H9 (cell line): ENCODE measurements around the gene NAMPT. TPM values are rescaled to one million over a fixed set of nuclear protein-coding genes. Genes with fewer than 3 reads are reported as not detected.

Experiments used
- DNase-seq: peaks from one replicate; pipeline ENCODE4 v3.0.0-alpha.2; 2017
- H2AFZ ChIP-seq: one replicate; pipeline ENCODE4 v1.6.1; 2013; ENCODE audit warnings: mild to moderate bottlenecking, low read length, control low read depth, moderate library complexity
- H2AK5ac ChIP-seq: 2 replicates; pipeline ENCODE4 v1.6.1; 2013; ENCODE audit warnings: low read length, control low read depth, mixed read lengths; ENCODE audit not compliant: insufficient read length
- H2BK120ac ChIP-seq: one replicate; pipeline ENCODE4 v1.6.1; 2013; ENCODE audit warnings: low read depth, mild to moderate bottlenecking, low read length, control low read depth, inconsistent platforms; ENCODE audit not compliant: poor library complexity, severe bottlenecking
- H2BK12ac ChIP-seq: 2 replicates; pipeline ENCODE4 v1.6.1; 2013; ENCODE audit warnings: low read length, control low read depth, mixed read lengths, low read depth; ENCODE audit not compliant: insufficient read length
- H2BK15ac ChIP-seq: 2 replicates; pipeline ENCODE4 v1.6.1; 2013; ENCODE audit warnings: low read depth, low read length, control low read depth
- H2BK20ac ChIP-seq: one replicate; pipeline ENCODE4 v1.6.1; 2013; ENCODE audit warnings: low read depth, mild to moderate bottlenecking, low read length, control low read depth, inconsistent platforms; ENCODE audit not compliant: poor library complexity, severe bottlenecking
- H2BK5ac ChIP-seq: 2 replicates; pipeline ENCODE4 v1.6.1; 2013; ENCODE audit warnings: low read length, control low read depth, mixed read lengths; ENCODE audit not compliant: insufficient read length
- H3K14ac ChIP-seq: 2 replicates; pipeline ENCODE4 v1.6.1; 2013; ENCODE audit warnings: low read length, control low read depth; ENCODE audit not compliant: insufficient read depth
- H3K18ac ChIP-seq: 2 replicates; pipeline ENCODE4 v1.6.1; 2013; ENCODE audit warnings: low read depth, mild to moderate bottlenecking, mixed read lengths, low read length, control low read depth; ENCODE audit not compliant: insufficient read length
- H3K23ac ChIP-seq: 2 replicates; pipeline ENCODE4 v1.6.1; 2013; ENCODE audit warnings: low read length, control low read depth, mixed read lengths, low read depth; ENCODE audit not compliant: insufficient read length
- H3K23me2 ChIP-seq: 2 replicates; pipeline ENCODE4 v1.6.1; 2013; ENCODE audit warnings: low read depth, mild to moderate bottlenecking, mixed read lengths, low read length, control low read depth; ENCODE audit not compliant: insufficient read length, poor library complexity, severe bottlenecking
- H3K27ac ChIP-seq: 2 replicates; pipeline ENCODE4 v1.5.1; 2013; ENCODE audit warnings: low read length, control low read depth, mixed read lengths, low read depth; ENCODE audit not compliant: insufficient read length
- H3K27me3 ChIP-seq: 2 replicates; pipeline ENCODE4 v1.6.1; 2013; ENCODE audit warnings: low read length, control low read depth, inconsistent platforms; ENCODE audit not compliant: insufficient read depth
- H3K4ac ChIP-seq: 2 replicates; pipeline ENCODE4 v1.6.1; 2013; ENCODE audit warnings: low read depth, mild to moderate bottlenecking, control low read depth, inconsistent platforms, low read length, moderate library complexity
- H3K4me1 ChIP-seq: 2 replicates; pipeline ENCODE4 v1.6.1; 2013; ENCODE audit warnings: low read length, control low read depth, inconsistent platforms; ENCODE audit not compliant: insufficient read depth
- H3K4me2 ChIP-seq: 2 replicates; pipeline ENCODE4 v1.6.1; 2013; ENCODE audit warnings: low read length, control low read depth, mixed read lengths; ENCODE audit not compliant: insufficient read length, insufficient read depth
- H3K56ac ChIP-seq: 2 replicates; pipeline ENCODE4 v1.6.1; 2013; ENCODE audit warnings: low read depth, mild to moderate bottlenecking, mixed read lengths, low read length, control low read depth; ENCODE audit not compliant: insufficient read length
- H3K79me1 ChIP-seq: 2 replicates; pipeline ENCODE4 v1.6.1; 2013; ENCODE audit warnings: low read depth, mild to moderate bottlenecking, moderate library complexity, low read length, control low read depth, inconsistent platforms; ENCODE audit not compliant: insufficient read depth, poor library complexity, severe bottlenecking
- H3K79me2 ChIP-seq: 2 replicates; pipeline ENCODE4 v1.6.1; 2013; ENCODE audit warnings: low read length, control low read depth, inconsistent platforms; ENCODE audit not compliant: insufficient read depth
- H3K9ac ChIP-seq: 2 replicates; pipeline ENCODE4 v1.6.1; 2013; ENCODE audit warnings: low read length, control low read depth, mixed read lengths; ENCODE audit not compliant: insufficient read length; ENCODE audit errors: extremely low read depth
- H3K9me3 ChIP-seq: one replicate; pipeline ENCODE4 v1.6.1; 2013; ENCODE audit warnings: low read depth, low read length, inconsistent platforms; ENCODE audit not compliant: control insufficient read depth
- H3T11ph ChIP-seq: one replicate; pipeline ENCODE4 v1.6.1; 2013; ENCODE audit warnings: mild to moderate bottlenecking, low read length, control low read depth, inconsistent platforms
- H4K20me1 ChIP-seq: one replicate; pipeline ENCODE4 v1.6.1; 2013; ENCODE audit not compliant: control insufficient read depth, insufficient read length, insufficient read depth
- H4K5ac ChIP-seq: 2 replicates; pipeline ENCODE4 v1.6.1; 2013; ENCODE audit warnings: low read depth, mild to moderate bottlenecking, mixed read lengths, low read length, control low read depth; ENCODE audit not compliant: insufficient read length
- H4K8ac ChIP-seq: replicated peaks from 2 replicates; pipeline ENCODE4 v1.6.1; 2013; ENCODE audit warnings: low read length, control low read depth, mixed read lengths, low read depth; ENCODE audit not compliant: insufficient read length
- H4K91ac ChIP-seq: 2 replicates; pipeline ENCODE4 v1.6.1; 2013; ENCODE audit warnings: low read depth, mild to moderate bottlenecking, moderate library complexity, mixed read lengths, low read length, control low read depth; ENCODE audit not compliant: insufficient read length
- H3K27ac Mint-ChIP-seq, 3 experiments: 2 replicates in 2 of 3; 3 replicates in 1 of 3; pipeline ENCODE4 v1.8.0; 2020 to 2021; ENCODE audit warnings: mixed read lengths in 3 of 3, mild to moderate bottlenecking in 1 of 3, moderate library complexity in 1 of 3
- H3K27me3 Mint-ChIP-seq: 2 replicates; pipeline ENCODE4 v1.8.0; 2021; ENCODE audit warnings: low read depth, mild to moderate bottlenecking, moderate library complexity, mixed read lengths
- H3K36me3 Mint-ChIP-seq, 3 experiments: 2 replicates in 2 of 3; 3 replicates in 1 of 3; pipeline ENCODE4 v1.8.0; 2020 to 2021; ENCODE audit warnings: low read depth in 3 of 3, mixed read lengths in 3 of 3; ENCODE audit not compliant: insufficient read depth in 1 of 3
- H3K4me1 Mint-ChIP-seq, 2 experiments: 2 replicates each; pipeline ENCODE4 v1.8.0; 2020; ENCODE audit warnings: mixed read lengths in 2 of 2
- H3K4me3 Mint-ChIP-seq, 2 experiments: 2 replicates in 1 of 2; 3 replicates in 1 of 2; pipeline ENCODE4 v1.8.0; 2020 to 2021; ENCODE audit warnings: mild to moderate bottlenecking in 2 of 2, mixed read lengths in 2 of 2, moderate library complexity in 1 of 2
- H3K9me3 Mint-ChIP-seq, 2 experiments: 2 replicates in 1 of 2; 3 replicates in 1 of 2; pipeline ENCODE4 v1.8.0; 2020; ENCODE audit warnings: mild to moderate bottlenecking in 2 of 2, mixed read lengths in 2 of 2, moderate library complexity in 1 of 2
- WGBS: extraction: QIAGEN DNeasy Blood & Tissue Kit; methylation state at CpG from one replicate; pipeline ENCODE4 v1.1.7; 2013; ENCODE audit warnings: missing lambda C conversion rate, low lambda C conversion rate, mixed read lengths; ENCODE audit not compliant: insufficient read length; ENCODE audit errors: extremely low coverage; 5-methylcytosine and 5-hydroxymethylcytosine counted together
- total RNA-seq: library from RNA; stranded (reverse); gene quantifications from 2 replicates; pipeline ENCODE4 v1.2.1, GENCODE V29; 2021
- TF ChIP-seq, protein P1 (sequence below): fragments of 200-600 bp; sonication (generic); conservative IDR thresholded peaks from 3 replicates; pipeline ENCODE4 v1.8.0; 2021; ENCODE audit warnings: antibody characterized with exemption, mild to moderate bottlenecking

NAMPT gene
- total RNA-seq, 1 experiment from 2014 or later, result 83.5 TPM

DNA sequence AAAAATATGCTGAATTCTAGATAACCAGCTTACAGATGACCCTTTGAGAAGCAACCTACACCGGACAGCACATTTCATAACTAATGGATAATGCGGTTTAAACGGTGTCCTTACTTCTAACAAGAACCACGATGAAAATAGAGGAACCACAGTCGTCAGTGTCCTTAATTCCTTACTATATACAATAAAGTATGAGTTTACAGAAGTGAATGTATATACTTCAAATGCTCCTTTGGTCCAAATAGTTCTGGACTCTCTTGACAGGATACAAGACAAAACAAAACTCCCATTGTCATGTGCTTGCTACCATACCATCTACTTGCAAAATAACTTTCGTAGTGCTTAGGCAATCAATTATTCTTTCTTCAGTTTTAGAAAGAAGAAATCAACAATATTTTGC is 2.4 kb downstream of the NAMPT start:
- no peaks in the 10 kb centered on the region for H3K9me3 ChIP-seq
- H3K9ac ChIP-seq, result no peak overlapping the region
- H3K79me1 ChIP-seq, result no peaks in the 10 kb centered on the region
- Mint-ChIP-seq H3K9me3 (no peaks in the 10 kb centered on the region), H3K4me3 (0 out of 5 replicates have a peak overlapping the region, but pooled peaks have one; percentile 14 to 95), H3K27me3 (no peaks in the 10 kb centered on the region), H3K36me3 (peaks cover 1 to 5% (median 3%) of the 10 kb centered on the region in 3 experiments; a peak in 6 of 7 replicates), H3K4me1 (peaks cover 36% of the 10 kb centered on the region in 2 experiments), H3K27ac (no peak overlapping the region)
- H2BK20ac ChIP-seq, result no peak overlapping the region
- H2BK5ac ChIP-seq, result no peak overlapping the region
- no peak overlapping the region for H2BK15ac ChIP-seq
- H3K23me2 ChIP-seq, result peaks cover 7% of the 10 kb centered on the region
- H3K23ac ChIP-seq, result no peak overlapping the region
- no peak overlapping the region for H3K4ac ChIP-seq
- H2AFZ ChIP-seq, result no peak overlapping the region
- no peak overlapping the region for H3K4me2 ChIP-seq
- no peak overlapping the region for H2BK120ac ChIP-seq
- H4K20me1 ChIP-seq, result no peaks in the 10 kb centered on the region
- H2BK12ac ChIP-seq, result no peak overlapping the region
- H3K27me3 ChIP-seq, result no peaks in the 10 kb centered on the region
- H3K56ac ChIP-seq, result no peak overlapping the region
- H3K14ac ChIP-seq, result no peak overlapping the region
- H4K5ac ChIP-seq, result no peak overlapping the region
- no peak overlapping the region for H4K91ac ChIP-seq
- TF ChIP-seq, protein P1, sequence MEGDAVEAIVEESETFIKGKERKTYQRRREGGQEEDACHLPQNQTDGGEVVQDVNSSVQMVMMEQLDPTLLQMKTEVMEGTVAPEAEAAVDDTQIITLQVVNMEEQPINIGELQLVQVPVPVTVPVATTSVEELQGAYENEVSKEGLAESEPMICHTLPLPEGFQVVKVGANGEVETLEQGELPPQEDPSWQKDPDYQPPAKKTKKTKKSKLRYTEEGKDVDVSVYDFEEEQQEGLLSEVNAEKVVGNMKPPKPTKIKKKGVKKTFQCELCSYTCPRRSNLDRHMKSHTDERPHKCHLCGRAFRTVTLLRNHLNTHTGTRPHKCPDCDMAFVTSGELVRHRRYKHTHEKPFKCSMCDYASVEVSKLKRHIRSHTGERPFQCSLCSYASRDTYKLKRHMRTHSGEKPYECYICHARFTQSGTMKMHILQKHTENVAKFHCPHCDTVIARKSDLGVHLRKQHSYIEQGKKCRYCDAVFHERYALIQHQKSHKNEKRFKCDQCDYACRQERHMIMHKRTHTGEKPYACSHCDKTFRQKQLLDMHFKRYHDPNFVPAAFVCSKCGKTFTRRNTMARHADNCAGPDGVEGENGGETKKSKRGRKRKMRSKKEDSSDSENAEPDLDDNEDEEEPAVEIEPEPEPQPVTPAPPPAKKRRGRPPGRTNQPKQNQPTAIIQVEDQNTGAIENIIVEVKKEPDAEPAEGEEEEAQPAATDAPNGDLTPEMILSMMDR, result no peak
- no peak overlapping the region for H2AK5ac ChIP-seq
- no peak overlapping the region for H3T11ph ChIP-seq
- no peaks in the 10 kb centered on the region; the same call in 1 of the 2 replicates for H3K4me1 ChIP-seq
- H4K8ac ChIP-seq, result no peak overlapping the region
- H3K27ac ChIP-seq, result no peak overlapping the region
- no CpG with 5 or more reads among the region's 6 CpGs for WGBS
- DNase-seq, result no peak
- H3K79me2 ChIP-seq, result peaks cover 20% of the 10 kb centered on the region
- no peak overlapping the region for H3K18ac ChIP-seq
